ENCODE results near the gene LIPE.

DNA sequence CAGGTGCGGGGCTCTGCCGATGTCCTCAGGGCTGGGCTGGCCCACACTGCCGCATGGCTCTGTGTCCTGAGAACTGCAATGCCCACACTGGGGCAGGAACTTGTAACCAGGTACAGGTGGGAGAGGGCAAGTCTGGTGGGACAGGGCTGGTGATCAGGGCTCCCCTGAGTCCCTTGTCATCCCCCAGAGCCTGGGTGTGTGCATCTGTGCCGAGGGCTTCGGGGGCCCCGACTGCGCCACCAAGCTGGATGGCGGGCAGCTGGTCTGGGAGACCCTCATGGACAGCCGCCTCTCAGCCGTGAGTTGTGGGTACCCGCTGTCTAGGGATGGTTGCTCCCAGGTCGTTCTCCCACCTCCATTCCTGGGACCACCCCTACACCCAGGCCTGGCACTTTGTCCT is 71.3 kb downstream of the LIPE start:
- TF ChIP-seq EP300 (IDR thresholded peaks at IDR 0.05) (no peak), POLR2AphosphoS5 (IDR thresholded peaks at IDR 0.05) (no peak)
- TF ChIP-seq, protein P1, sequence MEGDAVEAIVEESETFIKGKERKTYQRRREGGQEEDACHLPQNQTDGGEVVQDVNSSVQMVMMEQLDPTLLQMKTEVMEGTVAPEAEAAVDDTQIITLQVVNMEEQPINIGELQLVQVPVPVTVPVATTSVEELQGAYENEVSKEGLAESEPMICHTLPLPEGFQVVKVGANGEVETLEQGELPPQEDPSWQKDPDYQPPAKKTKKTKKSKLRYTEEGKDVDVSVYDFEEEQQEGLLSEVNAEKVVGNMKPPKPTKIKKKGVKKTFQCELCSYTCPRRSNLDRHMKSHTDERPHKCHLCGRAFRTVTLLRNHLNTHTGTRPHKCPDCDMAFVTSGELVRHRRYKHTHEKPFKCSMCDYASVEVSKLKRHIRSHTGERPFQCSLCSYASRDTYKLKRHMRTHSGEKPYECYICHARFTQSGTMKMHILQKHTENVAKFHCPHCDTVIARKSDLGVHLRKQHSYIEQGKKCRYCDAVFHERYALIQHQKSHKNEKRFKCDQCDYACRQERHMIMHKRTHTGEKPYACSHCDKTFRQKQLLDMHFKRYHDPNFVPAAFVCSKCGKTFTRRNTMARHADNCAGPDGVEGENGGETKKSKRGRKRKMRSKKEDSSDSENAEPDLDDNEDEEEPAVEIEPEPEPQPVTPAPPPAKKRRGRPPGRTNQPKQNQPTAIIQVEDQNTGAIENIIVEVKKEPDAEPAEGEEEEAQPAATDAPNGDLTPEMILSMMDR (IDR thresholded peaks at IDR 0.05): no peak
